Testis (tissue), 3 donors: ENCODE results near the gene AGFG2. TPM values are rescaled to one million over a fixed set of nuclear protein-coding genes. Genes with fewer than 3 reads are reported as not detected.

ENCODE experiments used
- DNase-seq: peaks from one replicate; pipeline ENCODE4 v3.0.0-alpha.2; 2019
- H3K27ac ChIP-seq, 2 donors: fragments of 200-600 bp; sonication (generic); one replicate each; pipeline ENCODE4 v1.5.1; 2019
- H3K27me3 ChIP-seq: fragments of 200-600 bp; sonication (generic); one replicate; pipeline ENCODE4 v1.5.1; 2019
- H3K36me3 ChIP-seq: fragments of 200-600 bp; sonication (generic); one replicate; pipeline ENCODE4 v1.5.1; 2017; ENCODE audit warnings: low read depth; ENCODE audit errors: missing control alignments
- H3K4me1 ChIP-seq: fragments of 200-600 bp; sonication (generic); one replicate; pipeline ENCODE4 v1.5.1; 2019
- H3K4me3 ChIP-seq, 2 donors: fragments of 200-600 bp; sonication (generic); one replicate each; pipeline ENCODE4 v1.5.1; 2017 to 2019
- H3K9me3 ChIP-seq: fragments of 200-600 bp; sonication (generic); one replicate; pipeline ENCODE4 v1.5.1; 2017
- POLR2A ChIP-seq: fragments of 450-650 bp; IDR thresholded peaks from one replicate; pipeline ENCODE4 v1.6.1; 2017; ENCODE audit warnings: antibody characterized with exemption, mild to moderate bottlenecking, moderate library complexity
- WGBS, 2 donors: methylation state at CpG; one replicate each; pipeline ENCODE4 v1.1.5; 2018; 5-methylcytosine and 5-hydroxymethylcytosine counted together
- intact Hi-C: fragments of 100-400 bp; cut with DNase I; formaldehyde crosslinking; loops from one replicate; pipeline ENCODE4 v1.15.1; 2023; ENCODE audit warnings: low total_unique reads
- polyA plus RNA-seq: library from polyadenylated mRNA; stranded (reverse); fragments of 350-450 nt; fragmentation: Illumina TruSeq; extraction: RNeasy Lipid Tissue Mini Kit (QIAGEN cat#74804); gene quantifications from one replicate; pipeline ENCODE4 v1.2.3, GENCODE V29; 2014; ENCODE audit warnings: low read depth, low replicate concordance; ENCODE audit not compliant: insufficient read depth
- total RNA-seq, 2 donors: library from RNA; depleted of rRNA; stranded (reverse); fragments of >200 nt; gene quantifications; one replicate each; pipeline ENCODE4 v1.2.3, GENCODE V29; 2016
- TF ChIP-seq, protein P1 (sequence below), 3 experiments: fragments of 450-650 bp in 2 of 3; fragments of 200-600 bp in 1 of 3; sonication (generic) in 1 of 3; IDR thresholded peaks; one replicate each; pipeline ENCODE4 v1.5.1; 2016 to 2019; ENCODE audit warnings: antibody characterized with exemption in 3 of 3, mild to moderate bottlenecking in 2 of 3, moderate library complexity in 1 of 3

The AGFG2 gene
- total and polyA plus RNA-seq, 3 donors from 2014 or later, result 51.4 to 67.2 (median 62.0) TPM

DNA sequence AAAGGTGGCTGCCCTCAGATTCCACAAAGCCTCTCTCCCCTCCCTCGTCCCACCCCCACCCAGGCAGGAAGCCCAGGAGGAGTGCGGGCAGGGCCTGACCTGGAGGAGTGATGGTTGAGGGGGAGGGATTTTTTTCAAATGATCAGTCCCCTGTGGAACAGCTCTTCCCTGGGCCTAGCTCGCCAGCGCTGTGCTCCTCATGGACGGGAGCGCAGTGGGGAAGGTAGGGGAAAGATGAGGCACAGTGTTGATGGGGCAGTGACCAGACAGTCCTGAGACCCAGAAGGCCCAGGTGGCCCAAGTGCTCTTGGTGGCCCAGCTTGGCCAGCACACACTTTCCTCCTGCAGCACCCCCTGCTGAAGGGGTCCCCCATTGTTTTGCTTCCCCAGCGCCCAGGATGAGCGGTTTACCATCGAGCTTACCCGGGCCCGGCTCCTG is 26.1 kb downstream of the AGFG2 start:
- H3K36me3 ChIP-seq, result no peaks in the 10 kb centered on the region
- intact Hi-C loops, result loop anchor here (5.0 kb wide), 1 partner anchor 127 kb away; the partner anchor contains the start of gene GIGYF1
- 80 to 94% methylated on average over 10 to 11 of the region's 11 CpGs for WGBS, 2 donors
- H3K9me3 ChIP-seq, result no peaks in the 10 kb centered on the region
- H3K27me3 ChIP-seq, result no peaks in the 10 kb centered on the region
- peaks cover 39% of the 10 kb centered on the region for H3K4me1 ChIP-seq
- DNase-seq, result no peak
- TF ChIP-seq POLR2A, result no peak
- TF ChIP-seq, protein P1, sequence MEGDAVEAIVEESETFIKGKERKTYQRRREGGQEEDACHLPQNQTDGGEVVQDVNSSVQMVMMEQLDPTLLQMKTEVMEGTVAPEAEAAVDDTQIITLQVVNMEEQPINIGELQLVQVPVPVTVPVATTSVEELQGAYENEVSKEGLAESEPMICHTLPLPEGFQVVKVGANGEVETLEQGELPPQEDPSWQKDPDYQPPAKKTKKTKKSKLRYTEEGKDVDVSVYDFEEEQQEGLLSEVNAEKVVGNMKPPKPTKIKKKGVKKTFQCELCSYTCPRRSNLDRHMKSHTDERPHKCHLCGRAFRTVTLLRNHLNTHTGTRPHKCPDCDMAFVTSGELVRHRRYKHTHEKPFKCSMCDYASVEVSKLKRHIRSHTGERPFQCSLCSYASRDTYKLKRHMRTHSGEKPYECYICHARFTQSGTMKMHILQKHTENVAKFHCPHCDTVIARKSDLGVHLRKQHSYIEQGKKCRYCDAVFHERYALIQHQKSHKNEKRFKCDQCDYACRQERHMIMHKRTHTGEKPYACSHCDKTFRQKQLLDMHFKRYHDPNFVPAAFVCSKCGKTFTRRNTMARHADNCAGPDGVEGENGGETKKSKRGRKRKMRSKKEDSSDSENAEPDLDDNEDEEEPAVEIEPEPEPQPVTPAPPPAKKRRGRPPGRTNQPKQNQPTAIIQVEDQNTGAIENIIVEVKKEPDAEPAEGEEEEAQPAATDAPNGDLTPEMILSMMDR (IDR thresholded peaks at IDR 0.05), result no peak
- H3K4me3 ChIP-seq, result no peak overlapping the region
- H3K27ac ChIP-seq, result no peak overlapping the region

DNA sequence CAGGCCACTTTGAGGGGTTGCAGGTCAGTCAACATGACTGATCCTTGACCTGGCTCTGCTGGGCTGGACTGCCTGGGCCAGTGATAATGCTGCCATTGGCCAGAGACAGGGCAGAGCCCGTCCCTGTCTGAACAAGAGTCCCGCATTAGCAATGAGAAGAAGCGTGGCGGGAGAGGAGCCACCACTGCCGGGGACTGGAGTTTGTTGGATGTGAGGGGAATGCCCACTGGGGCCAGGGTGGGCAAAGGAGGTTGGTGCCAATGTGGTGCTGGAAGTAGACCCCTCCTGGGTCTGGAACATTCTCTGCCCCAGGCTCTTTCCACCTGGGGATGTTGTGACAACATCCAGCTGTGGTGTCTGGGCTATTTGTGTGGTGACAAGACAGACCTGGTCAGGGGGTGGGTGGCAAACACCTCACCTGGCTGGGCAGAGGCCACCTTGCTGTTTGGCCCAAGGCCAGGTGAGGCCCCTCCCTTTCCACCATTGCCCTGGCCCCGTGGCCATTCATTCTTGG is 27.1 kb downstream of the AGFG2 start:
- H3K27me3 ChIP-seq, result no peaks in the 10 kb centered on the region
- intact Hi-C loops, result loop anchor here (5.0 kb wide), 1 partner anchor 126 kb away; the partner anchor contains the start of gene GIGYF1
- H3K9me3 ChIP-seq, result no peaks in the 10 kb centered on the region
- H3K4me1 ChIP-seq, result peaks cover 41% of the 10 kb centered on the region
- TF ChIP-seq, protein P1 (IDR thresholded peaks at IDR 0.05), result no peak
- no peak for TF ChIP-seq POLR2A
- 85 to 93% methylated on average over 5 to 6 of the region's 6 CpGs for WGBS, 2 donors
- H3K4me3 ChIP-seq, result no peak overlapping the region
- H3K36me3 ChIP-seq, result no peaks in the 10 kb centered on the region
- H3K27ac ChIP-seq, result peak overlapping the region in 1 of 2 donors; percentile 46
- no peak for DNase-seq

DNA sequence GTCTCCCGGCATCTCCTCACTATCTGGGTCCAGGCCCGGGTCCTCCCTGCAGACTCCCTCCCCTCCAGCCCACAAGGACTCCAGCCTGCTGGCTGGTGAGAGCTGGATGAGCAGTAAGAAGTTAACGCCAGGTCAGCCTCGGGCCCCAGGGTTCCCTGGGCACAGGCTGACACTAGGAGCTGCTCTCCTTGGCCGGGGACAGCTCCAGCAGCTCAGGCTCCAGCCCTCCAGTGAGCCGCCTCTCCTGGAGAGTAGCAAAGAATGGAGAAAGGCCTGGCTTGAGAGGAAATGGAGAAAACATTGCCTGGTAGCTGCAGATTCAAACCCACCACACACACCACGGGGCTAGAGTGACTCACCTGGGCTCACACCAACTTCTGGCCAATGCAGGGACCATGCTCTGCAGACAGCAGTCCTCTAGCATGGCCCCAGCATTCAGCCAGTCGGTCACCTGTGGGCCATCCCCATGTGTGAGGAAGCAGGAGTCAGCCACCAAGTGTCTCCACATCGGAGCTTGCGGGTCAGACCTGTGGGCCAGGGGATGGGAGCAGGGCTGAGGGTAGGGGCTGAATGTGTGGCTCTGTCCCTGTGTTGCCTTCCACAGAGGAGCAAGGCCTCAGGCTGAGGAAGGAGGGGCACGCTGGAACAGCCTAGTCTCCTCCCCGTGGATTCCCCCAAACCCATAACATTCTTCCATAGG is 28.2 kb downstream of the AGFG2 start:
- peaks cover 41% of the 10 kb centered on the region for H3K4me1 ChIP-seq
- H3K27me3 ChIP-seq, result no peaks in the 10 kb centered on the region
- TF ChIP-seq, protein P1 (IDR thresholded peaks at IDR 0.05), result no peak
- no peak for TF ChIP-seq POLR2A
- WGBS, 2 donors, result 39 to 57% methylated on average over 7 to 12 of the region's 12 CpGs
- H3K27ac ChIP-seq, result peak overlapping the region; percentile 46 to 83
- DNase-seq, result no peak
- H3K4me3 ChIP-seq, result no peak overlapping the region
- no peaks in the 10 kb centered on the region for H3K9me3 ChIP-seq
- intact Hi-C loops, result loop anchor here (5.0 kb wide), 1 partner anchor 125 kb away; the partner anchor contains the start of gene GIGYF1
- no peaks in the 10 kb centered on the region for H3K36me3 ChIP-seq

DNA sequence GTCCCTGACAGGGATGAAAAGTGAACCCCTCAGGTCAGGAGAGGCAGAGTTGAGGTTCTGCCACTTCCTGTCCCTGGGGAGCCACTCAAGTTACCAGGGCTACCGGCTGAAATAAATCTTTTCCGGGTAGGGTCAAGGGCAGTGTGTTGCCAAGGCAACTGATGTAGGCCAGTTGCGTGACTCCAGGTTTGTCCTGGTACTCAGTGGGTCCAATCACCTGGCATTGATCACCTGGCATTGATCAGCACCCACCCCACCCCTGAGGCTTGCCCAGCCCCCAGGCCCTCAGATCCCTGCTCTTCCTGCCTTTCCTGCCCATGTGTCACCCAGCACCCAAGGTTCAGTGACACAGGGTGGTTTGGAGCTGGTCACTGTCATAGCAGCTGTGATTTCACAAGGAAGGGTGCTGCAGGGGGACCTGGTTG is 28.8 kb downstream of the AGFG2 start:
- WGBS, 2 donors, result 27 to 47% methylated on average over 3 of the region's 3 CpGs
- no peak for DNase-seq
- intact Hi-C loops, result loop anchor here (5.0 kb wide), 1 partner anchor 125 kb away; the partner anchor contains the start of gene GIGYF1
- Histone ChIP-seq H3K9me3 (no peaks in the 10 kb centered on the region), H3K36me3 (no peaks in the 10 kb centered on the region), H3K4me3 (no peak overlapping the region), H3K27me3 (no peaks in the 10 kb centered on the region), H3K27ac (peak overlapping the region; percentile 46 to 83), H3K4me1 (peaks cover 41% of the 10 kb centered on the region)
- TF ChIP-seq, protein P1 (IDR thresholded peaks at IDR 0.05), result no peak
- TF ChIP-seq POLR2A, result no peak
